GM12878 (cell line): ENCODE results near the gene LDHAL6B. TPM values are rescaled to one million over a fixed set of nuclear protein-coding genes. Genes with fewer than 3 reads are reported as not detected.

Experiments used
- BMI1 ChIP-seq: fragments of 450-650 bp; IDR thresholded peaks from 2 replicates; pipeline ENCODE4 v1.6.1; 2016; ENCODE audit warnings: mild to moderate bottlenecking, moderate library complexity, borderline replicate concordance
- CTCF ChIP-seq, 3 experiments: IDR thresholded peaks in 2 of 3; conservative IDR thresholded peaks in 1 of 3; 2 replicates each; pipeline ENCODE4 v1.5.1; 2011; ENCODE audit warnings: low read depth in 3 of 3, low read length in 3 of 3, mild to moderate bottlenecking in 3 of 3, control low read depth in 2 of 3, moderate library complexity in 2 of 3, inconsistent platforms in 1 of 3, mixed read lengths in 1 of 3; ENCODE audit not compliant: control insufficient read depth in 2 of 3, insufficient read depth in 1 of 3; ENCODE audit errors: extremely low read depth in 1 of 3
- CUX1 ChIP-seq: IDR thresholded peaks from 2 replicates; pipeline ENCODE4 v1.6.1; 2012; ENCODE audit warnings: improper control_type of control experiment, low read depth, low read length; ENCODE audit not compliant: insufficient replicate concordance
- JUNB ChIP-seq: IDR thresholded peaks from 2 replicates; pipeline ENCODE4 v1.6.1; 2016; ENCODE audit warnings: antibody characterized with exemption, mild to moderate bottlenecking
- MLLT1 ChIP-seq: fragments of 450-650 bp; IDR thresholded peaks from 2 replicates; pipeline ENCODE4 v1.6.1; 2016; ENCODE audit warnings: mild to moderate bottlenecking
- NKRF ChIP-seq: fragments of 450-650 bp; conservative IDR thresholded peaks from 2 replicates; pipeline ENCODE4 v1.6.1; 2017; ENCODE audit warnings: mild to moderate bottlenecking, moderate library complexity
- RAD21 ChIP-seq: IDR thresholded peaks from 2 replicates; pipeline ENCODE4 v1.6.1; 2011; ENCODE audit warnings: mild to moderate bottlenecking, low read depth, low read length, moderate library complexity; ENCODE audit not compliant: insufficient read depth
- RUNX3 ChIP-seq: IDR thresholded peaks from 2 replicates; pipeline ENCODE4 v1.6.1; 2012; ENCODE audit warnings: low read length, inconsistent platforms
- SKIL ChIP-seq: fragments of 450-650 bp; IDR thresholded peaks from 2 replicates; pipeline ENCODE4 v1.6.1; 2017; ENCODE audit warnings: mild to moderate bottlenecking, low read depth, inconsistent platforms; ENCODE audit not compliant: poor library complexity, severe bottlenecking
- SMAD5 ChIP-seq: IDR thresholded peaks from 2 replicates; pipeline ENCODE4 v1.6.1; 2016; ENCODE audit warnings: antibody characterized with exemption, low read depth
- SMARCA5 ChIP-seq: fragments of 450-650 bp; IDR thresholded peaks from 2 replicates; pipeline ENCODE4 v1.6.1; 2017; ENCODE audit warnings: mild to moderate bottlenecking
- SPI1 ChIP-seq: IDR thresholded peaks from 2 replicates; pipeline ENCODE4 v1.6.1; 2011; ENCODE audit warnings: low read depth, mild to moderate bottlenecking, low read length, moderate library complexity, borderline replicate concordance; ENCODE audit not compliant: insufficient read depth
- SREBF1 ChIP-seq: IDR thresholded peaks from 2 replicates; pipeline ENCODE4 v1.6.1; 2012; ENCODE audit warnings: mild to moderate bottlenecking, low read length
- TCF12 ChIP-seq: IDR thresholded peaks from 2 replicates; pipeline ENCODE4 v1.6.1; 2011; ENCODE audit warnings: low read depth, mild to moderate bottlenecking, low read length
- polyA plus RNA-seq, 11 experiments: library from polyadenylated mRNA; depleted of rRNA in 4 of 11; unstranded in 6 of 11; stranded (reverse) in 5 of 11; fragments of >200 nt; fragmentation: Nextera tagmentation in 4 of 11; fragmentation: Illumina TruSeq in 1 of 11; extraction: Ambion mirVana in 4 of 11; extraction: Trizol in 1 of 11; gene quantifications; 1 replicate in 1 of 11; 2 replicates in 10 of 11; pipeline versions ENCODE4 v1.2.1 to v1.2.3, GENCODE V29; 2011 to 2016; ENCODE audit warnings: inconsistent platforms in 2 of 11, missing spikeins in 2 of 11, low read depth in 1 of 11
- total RNA-seq, 4 experiments: library from RNA; depleted of rRNA in 3 of 4; stranded (reverse); fragments of >200 nt in 3 of 4; fragmentation: Illumina TruSeq in 1 of 4; extraction: Trizol in 1 of 4; gene quantifications; 2 replicates each; pipeline versions ENCODE4 v1.2.1 to v1.2.3, GENCODE V29; 2013 to 2021
- TF ChIP-seq, protein P1 (sequence below): fragments of 450-650 bp; IDR thresholded peaks from 2 replicates; pipeline ENCODE4 v1.6.1; 2017; ENCODE audit warnings: low read depth, mild to moderate bottlenecking, moderate library complexity

Gene LDHAL6B
- total and polyA plus RNA-seq, 10 of the 15 experiments (the other 5 are each of a cell fraction or from before 2014, with no cell fraction given) = 0.33 to 0.66 TPM; not detected in 8

DNA sequence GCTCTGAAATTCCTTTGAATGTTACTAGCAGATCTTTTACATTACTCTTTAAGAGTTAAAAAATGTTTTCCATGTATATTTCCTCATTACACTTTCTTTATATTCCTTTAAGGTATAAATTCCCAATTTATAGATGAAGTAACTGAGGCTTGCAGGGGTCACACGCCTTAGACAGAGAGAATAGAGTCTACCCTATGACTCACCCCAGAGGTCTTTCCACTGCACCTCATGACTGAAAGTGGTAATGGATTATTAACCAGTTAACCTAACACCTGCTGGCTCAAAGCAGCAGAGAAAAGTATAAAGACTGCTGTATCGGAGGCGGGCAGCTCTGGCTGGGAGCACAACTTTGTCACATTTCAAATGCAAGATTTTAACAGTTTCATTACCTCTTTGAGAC lies 37.7 kb downstream of the LDHAL6B start (continued):
- peak; percentile 60 for TF ChIP-seq CUX1
- peak; percentile 86; the same call in 1 of the 2 replicates for TF ChIP-seq TCF12
- no peak for TF ChIP-seq SMAD5
- no peak for TF ChIP-seq NKRF
- TF ChIP-seq, protein P1, sequence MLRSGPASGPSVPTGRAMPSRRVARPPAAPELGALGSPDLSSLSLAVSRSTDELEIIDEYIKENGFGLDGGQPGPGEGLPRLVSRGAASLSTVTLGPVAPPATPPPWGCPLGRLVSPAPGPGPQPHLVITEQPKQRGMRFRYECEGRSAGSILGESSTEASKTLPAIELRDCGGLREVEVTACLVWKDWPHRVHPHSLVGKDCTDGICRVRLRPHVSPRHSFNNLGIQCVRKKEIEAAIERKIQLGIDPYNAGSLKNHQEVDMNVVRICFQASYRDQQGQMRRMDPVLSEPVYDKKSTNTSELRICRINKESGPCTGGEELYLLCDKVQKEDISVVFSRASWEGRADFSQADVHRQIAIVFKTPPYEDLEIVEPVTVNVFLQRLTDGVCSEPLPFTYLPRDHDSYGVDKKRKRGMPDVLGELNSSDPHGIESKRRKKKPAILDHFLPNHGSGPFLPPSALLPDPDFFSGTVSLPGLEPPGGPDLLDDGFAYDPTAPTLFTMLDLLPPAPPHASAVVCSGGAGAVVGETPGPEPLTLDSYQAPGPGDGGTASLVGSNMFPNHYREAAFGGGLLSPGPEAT = peak; percentile 70; the same call in 1 of the 2 replicates
- TF ChIP-seq SPI1 = 0 out of 2 replicates have a peak, but pooled peaks have one; percentile 19
- TF ChIP-seq CTCF (IDR thresholded peaks at IDR 0.05 in 2 of 3, conservative IDR thresholded peaks at IDR 0.05 in 1 of 3; ENCODE audit: control insufficient read depth in 2 of 3, extremely low read depth in 1 of 3, insufficient read depth in 1 of 3, low read depth in 3 of 3, low read length in 3 of 3) = no peak
- TF ChIP-seq SMARCA5 = peak; percentile 60; the same call in 1 of the 2 replicates
- no peak for TF ChIP-seq SREBF1
- TF ChIP-seq RAD21 = no peak
- TF ChIP-seq JUNB = peak; percentile 76
- no peak; the same call in 1 of the 2 replicates for TF ChIP-seq BMI1
- peak; percentile 43; the same call in 1 of the 2 replicates for TF ChIP-seq MLLT1
- TF ChIP-seq RUNX3 = peak; percentile 67
- peak; percentile 81 for TF ChIP-seq SKIL
